ENCODE results near the gene KDM4E.

DNA sequence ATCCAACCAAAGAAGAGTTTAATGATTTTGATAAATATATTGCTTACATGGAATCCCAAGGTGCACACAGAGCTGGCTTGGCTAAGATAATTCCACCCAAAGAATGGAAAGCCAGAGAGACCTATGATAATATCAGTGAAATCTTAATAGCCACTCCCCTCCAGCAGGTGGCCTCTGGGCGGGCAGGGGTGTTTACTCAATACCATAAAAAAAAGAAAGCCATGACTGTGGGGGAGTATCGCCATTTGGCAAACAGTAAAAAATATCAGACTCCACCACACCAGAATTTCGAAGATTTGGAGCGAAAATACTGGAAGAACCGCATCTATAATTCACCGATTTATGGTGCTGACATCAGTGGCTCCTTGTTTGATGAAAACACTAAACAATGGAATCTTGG, 27.6 kb upstream of the KDM4E start:
- TF ChIP-seq POLR2A (IDR thresholded peaks at IDR 0.05; ENCODE audit: low read depth, low read length) (no peak), TAF1 (IDR thresholded peaks at IDR 0.05; ENCODE audit: borderline replicate concordance, low read depth, low read length) (no peak)

Measured in GM12892 (cell line).